GM12878 (cell line): ENCODE results near the gene DAAM1. TPM values are rescaled to one million over a fixed set of nuclear protein-coding genes. Genes with fewer than 3 reads are reported as not detected.
A peak's percentile ranks its signal among the peaks of the same experiment; 100 is the strongest.

Source experiments
- ATAC-seq: fragments of 200-7000 bp; cut with Tn5 transposase; 3 replicates; pipeline ENCODE4 v1.9.1; 2020; ENCODE audit warnings: mild to moderate bottlenecking, moderate library complexity
- BruUV-seq: library from RNA; stranded (reverse); fragments of 400-500 nt; replicated peaks from 2 replicates; lab custom pipeline; 2021; lab: Mats Ljungman, UMichigan
- CTCF ChIA-PET: fragments of 300-600 bp; sonication (Branson Sonifier 250); formaldehyde crosslinking; extraction: SDS; loops from one replicate; lab custom pipeline; 2021; ENCODE audit warnings: inconsistent platforms; lab: Yijun Ruan, JAX
- POLR2A ChIA-PET: fragments of 350-600 bp; formaldehyde crosslinking; extraction: SDS; loops from one replicate; lab custom pipeline; 2021; ENCODE audit warnings: inconsistent platforms; lab: Charles Lee
- RAD21 ChIA-PET: fragments of 300-600 bp; sonication (Branson Sonifier 250); formaldehyde crosslinking; loops from one replicate; lab custom pipeline; 2023; ENCODE audit warnings: antibody characterized with exemption; ENCODE audit not compliant: unreplicated experiment; lab: Charles Lee
- SMC1A ChIA-PET: fragments of 300-600 bp; sonication (Branson Sonifier 250); formaldehyde crosslinking; loops from one replicate; lab custom pipeline; 2023; ENCODE audit not compliant: unreplicated experiment, uncharacterized antibody; lab: Charles Lee
- DNase-seq: peaks from one replicate; pipeline ENCODE4 v3.0.0-alpha.2; 2011; ENCODE audit warnings: low read depth, low spot score
- FAIRE-seq: peaks from 3 replicates; lab custom pipeline; 2011; peaks lifted over from hg19 to GRCh38; lab: Jason Lieb, UNC
- H2AFZ ChIP-seq: 2 replicates; pipeline ENCODE4 v1.6.0; 2011; ENCODE audit warnings: low read depth, low read length, control low read depth; ENCODE audit not compliant: control insufficient read depth
- H3K27ac ChIP-seq: 2 replicates; pipeline ENCODE4 v1.5.1; 2011; ENCODE audit warnings: control low read depth; ENCODE audit not compliant: control insufficient read depth, insufficient read depth
- H3K27me3 ChIP-seq, 2 experiments: replicated peaks in 1 of 2; 2 replicates each; pipeline versions ENCODE4 v1.6.0 to v1.6.1; 2011; ENCODE audit warnings: low read length in 1 of 2; ENCODE audit not compliant: control insufficient read depth in 2 of 2, insufficient read depth in 2 of 2
- H3K36me3 ChIP-seq, 2 experiments: 2 replicates each; pipeline ENCODE4 v1.5.1; 2011; ENCODE audit warnings: low read length in 1 of 2; ENCODE audit not compliant: control insufficient read depth in 2 of 2, insufficient read depth in 2 of 2
- H3K4me1 ChIP-seq: 2 replicates; pipeline ENCODE4 v1.6.1; 2011; ENCODE audit warnings: mild to moderate bottlenecking, low read length, moderate library complexity, mixed read lengths; ENCODE audit not compliant: control insufficient read depth, insufficient read depth
- H3K4me2 ChIP-seq: 2 replicates; pipeline ENCODE4 v1.6.0; 2011; ENCODE audit warnings: control low read depth; ENCODE audit not compliant: control insufficient read depth, insufficient read depth
- H3K4me3 ChIP-seq: fragments of 200-600 bp; sonication (generic); 2 replicates; pipeline ENCODE4 v1.5.1; 2016
- H3K79me2 ChIP-seq: 2 replicates; pipeline ENCODE4 v1.6.0; 2011; ENCODE audit warnings: low read length; ENCODE audit not compliant: control insufficient read depth, insufficient read depth
- H3K9ac ChIP-seq: 2 replicates; pipeline ENCODE4 v1.8.0; 2011; ENCODE audit warnings: low read length, control low read depth, mixed read lengths; ENCODE audit not compliant: control insufficient read depth, insufficient read depth
- H3K9me3 ChIP-seq: replicated peaks from 3 replicates; pipeline ENCODE4 v1.5.1; 2011; ENCODE audit warnings: mild to moderate bottlenecking, low read length; ENCODE audit not compliant: control insufficient read depth, insufficient read depth
- H4K20me1 ChIP-seq: 2 replicates; pipeline ENCODE4 v1.6.0; 2011; ENCODE audit not compliant: control insufficient read depth, insufficient read depth
- BRCA1 ChIP-seq: IDR thresholded peaks from 2 replicates; pipeline ENCODE4 v1.6.1; 2011; ENCODE audit warnings: low read depth, low read length, improper control_type of control experiment
- CREB1 ChIP-seq: IDR thresholded peaks from 2 replicates; pipeline ENCODE4 v1.6.1; 2012; ENCODE audit warnings: low read depth, mild to moderate bottlenecking, inconsistent platforms
- CREM ChIP-seq: IDR thresholded peaks from 2 replicates; pipeline ENCODE4 v1.6.1; 2014; ENCODE audit warnings: antibody characterized with exemption, low read depth
- CUX1 ChIP-seq: IDR thresholded peaks from 2 replicates; pipeline ENCODE4 v1.6.1; 2012; ENCODE audit warnings: improper control_type of control experiment, low read depth, low read length; ENCODE audit not compliant: insufficient replicate concordance
- IRF4 ChIP-seq: IDR thresholded peaks from 2 replicates; pipeline ENCODE4 v1.6.1; 2011; ENCODE audit warnings: low read depth, low read length
- KLF5 ChIP-seq: fragments of 450-650 bp; IDR thresholded peaks from 2 replicates; pipeline ENCODE4 v1.6.1; 2014; ENCODE audit warnings: mild to moderate bottlenecking; ENCODE audit not compliant: partially characterized antibody
- RFX5 ChIP-seq: IDR thresholded peaks from 2 replicates; pipeline ENCODE4 v1.6.1; 2011; ENCODE audit warnings: low read depth, low read length, improper control_type of control experiment
- STAT3 ChIP-seq: IDR thresholded peaks from 2 replicates; pipeline ENCODE4 v1.6.1; 2011; ENCODE audit warnings: low read depth, low read length, improper control_type of control experiment
- WGBS: methylation state at CpG from one replicate; pipeline ENCODE4 v1.1.6; 2016; ENCODE audit warnings: low lambda C conversion rate; ENCODE audit not compliant: insufficient replicate concordance, insufficient coverage; ENCODE audit errors: missing lambda C conversion rate; 5-methylcytosine and 5-hydroxymethylcytosine counted together
- in situ Hi-C: fragments of 300-500 bp; cut with MboI; formaldehyde crosslinking; loops from 9 replicates; pipeline ENCODE4 v1.14.3; 2018; ENCODE audit warnings: mixed read lengths
- intact Hi-C: fragments of 100-400 bp; cut with micrococcal nuclease; formaldehyde crosslinking; loops from one replicate; pipeline ENCODE4 v1.14.2; 2022; ENCODE audit not compliant: unreplicated experiment
- polyA plus RNA-seq, 11 experiments: library from polyadenylated mRNA; depleted of rRNA in 4 of 11; unstranded in 6 of 11; stranded (reverse) in 5 of 11; fragments of >200 nt; fragmentation: Nextera tagmentation in 4 of 11; fragmentation: Illumina TruSeq in 1 of 11; extraction: Ambion mirVana in 4 of 11; extraction: Trizol in 1 of 11; gene quantifications; 1 replicate in 1 of 11; 2 replicates in 10 of 11; pipeline versions ENCODE4 v1.2.1 to v1.2.3, GENCODE V29; 2011 to 2016; ENCODE audit warnings: inconsistent platforms in 2 of 11, missing spikeins in 2 of 11, low read depth in 1 of 11
- total RNA-seq, 4 experiments: library from RNA; depleted of rRNA in 3 of 4; stranded (reverse); fragments of >200 nt in 3 of 4; fragmentation: Illumina TruSeq in 1 of 4; extraction: Trizol in 1 of 4; gene quantifications; 2 replicates each; pipeline versions ENCODE4 v1.2.1 to v1.2.3, GENCODE V29; 2013 to 2021

The DAAM1 gene
- total and polyA plus RNA-seq, 10 of the 15 experiments (the other 5 are each of a cell fraction or from before 2014, with no cell fraction given), result 13.8 to 32.4 (median 24.2) TPM

GRCh38 chr14:59356312-59356711, 167.8 kb downstream of the DAAM1 start:
- Histone ChIP-seq H3K79me2 (no peaks in the 10 kb centered on the region), H2AFZ (no peak overlapping the region)
- DNase-seq, result no peak
- BruUV-seq, result no TSS peak
- TF ChIP-seq CUX1 (no peak), RFX5 (peak; percentile 93), STAT3 (no peak), IRF4 (no peak), CREB1 (peak; percentile 56; the same call in 1 of the 2 replicates), BRCA1 (no peak), CREM (peak; percentile 63; the same call in 1 of the 2 replicates), KLF5 (no peak)
- TF ChIP-seq, all 136 proteins: peak for 3
- Histone ChIP-seq H3K9ac (no peak overlapping the region), H3K4me2 (peak overlapping the region; percentile 59; the same call in 1 of the 2 replicates), H3K27me3 (no peaks in the 10 kb centered on the region), H3K27ac (no peak overlapping the region), H3K4me1 (peaks cover 46% of the 10 kb centered on the region), H3K36me3 (peaks cover 0 to 5% of the 10 kb centered on the region in 2 experiments; a peak in 1 of 4 replicates), H4K20me1 (no peaks in the 10 kb centered on the region), H3K4me3 (no peak overlapping the region), H3K9me3 (no peaks in the 10 kb centered on the region)
- WGBS, result 44% methylated on average over 2 of the region's 2 CpGs
- FAIRE-seq (no peak), ATAC-seq (peak; percentile 62)
- intact Hi-C loops, result no loop called here
- POLR2A ChIA-PET, result no interaction called here
- RAD21 ChIA-PET, result interaction anchor here (2.0 kb wide), 1 partner anchor 81 kb away, joined by 5 read pairs; no protein-coding TSS in a partner anchor
- CTCF ChIA-PET, result no interaction called here
- SMC1A ChIA-PET, result interaction anchor here (1.1 to 1.3 kb wide), 2 partner anchors 81 to 227 kb away, joined by 3 to 4 read pairs; no protein-coding TSS in a partner anchor
- in situ Hi-C loops, result no loop called here
